ENCODE data around the gene ZNF630. TPM values are rescaled to one million over a fixed set of nuclear protein-coding genes. Genes with fewer than 3 reads are reported as not detected.

ZNF630 gene
- total RNA-seq (2021): 1.2 and 1.5 TPM in 2 replicates
- long read RNA-seq, partial matches to known transcripts: 0 of 4 reads
- long read RNA-seq, other reads (novel, unspliced or antisense): 1 of 4 reads

- no peak within 1 kb of the TSS for H3T11ph ChIP-seq (ENCODE audit: low read length)
- H3K23ac ChIP-seq (ENCODE audit: insufficient read length, low read depth, low read length): no peak within 1 kb of the TSS
- H3K4me3 Mint-ChIP-seq: peak within 1 kb of the TSS; percentile 86 to 87
- no peaks in the 10 kb centered on the region for H3K4me1 ChIP-seq (ENCODE audit: insufficient read depth, low read length)
- DNase-seq: peak; percentile 84
- peaks cover 7% of the 10 kb centered on the region for H3K23me2 ChIP-seq (ENCODE audit: insufficient read length, low read depth, low read length, poor library complexity, severe bottlenecking)
- no peak within 1 kb of the TSS for H3K56ac ChIP-seq (ENCODE audit: insufficient read length, low read depth, low read length)
- no peaks in the 10 kb centered on the region for H3K79me2 ChIP-seq (ENCODE audit: insufficient read depth, low read length)
- H3K27me3 Mint-ChIP-seq (ENCODE audit: low read depth): peaks cover 2% of the 10 kb centered on the region
- H3K14ac ChIP-seq (ENCODE audit: insufficient read depth, low read length): peak within 1 kb of the TSS; percentile 11
- peak within 1 kb of the TSS; percentile 79 for H3K4me2 ChIP-seq (ENCODE audit: insufficient read depth, insufficient read length, low read length)
- no peak within 1 kb of the TSS for H2BK12ac ChIP-seq (ENCODE audit: insufficient read length, low read depth, low read length)
- H3K18ac ChIP-seq (ENCODE audit: insufficient read length, low read depth, low read length): no peak within 1 kb of the TSS
- no CpG with 5 or more reads among the region's 48 CpGs for WGBS (ENCODE audit: extremely low coverage, insufficient read length, low lambda C conversion rate)
- H4K20me1 ChIP-seq (ENCODE audit: control insufficient read depth, insufficient read depth, insufficient read length): peaks cover 2% of the 10 kb centered on the region
- H3K79me1 ChIP-seq (ENCODE audit: insufficient read depth, low read depth, low read length, poor library complexity, severe bottlenecking): no peaks in the 10 kb centered on the region
- H3K9me3 ChIP-seq (ENCODE audit: control insufficient read depth, low read depth, low read length): peaks cover 21% of the 10 kb centered on the region
- H4K5ac ChIP-seq (ENCODE audit: insufficient read length, low read depth, low read length): no peak within 1 kb of the TSS
- peaks cover 6 to 10% (median 8%) of the 10 kb centered on the region in 3 experiments; a peak in 5 of 7 replicates for H3K36me3 Mint-ChIP-seq (ENCODE audit: insufficient read depth in 1 of 3, low read depth in 3 of 3)
- no peak within 1 kb of the TSS for H4K8ac ChIP-seq (replicated peaks; ENCODE audit: insufficient read length, low read depth, low read length)
- no peak within 1 kb of the TSS for H2BK120ac ChIP-seq (ENCODE audit: low read depth, low read length, poor library complexity, severe bottlenecking)
- peak within 1 kb of the TSS; percentile 67 to 91 (median 87) for H3K27ac Mint-ChIP-seq
- H3K4me1 Mint-ChIP-seq: peaks cover 5 to 6% of the 10 kb centered on the region in 2 experiments
- H4K91ac ChIP-seq (ENCODE audit: insufficient read length, low read depth, low read length): no peak within 1 kb of the TSS
- H3K27me3 ChIP-seq (ENCODE audit: insufficient read depth, low read length): no peaks in the 10 kb centered on the region
- no peak within 1 kb of the TSS for H2AK5ac ChIP-seq (ENCODE audit: insufficient read length, low read length)
- H2AFZ ChIP-seq (ENCODE audit: low read length): peak within 1 kb of the TSS; percentile 65
- no peak within 1 kb of the TSS for H2BK5ac ChIP-seq (ENCODE audit: insufficient read length, low read length)
- no peak for TF ChIP-seq CTCF (conservative IDR thresholded peaks at IDR 0.05)
- no peak within 1 kb of the TSS for H2BK20ac ChIP-seq (ENCODE audit: low read depth, low read length, poor library complexity, severe bottlenecking)
- H3K9ac ChIP-seq (ENCODE audit: extremely low read depth, insufficient read length, low read length): peak within 1 kb of the TSS; percentile 72
- no peak within 1 kb of the TSS for H3K4ac ChIP-seq (ENCODE audit: low read depth, low read length)
- H2BK15ac ChIP-seq (ENCODE audit: low read depth, low read length): no peak within 1 kb of the TSS
- H3K9me3 Mint-ChIP-seq: peaks cover 80 to 90% of the 10 kb centered on the region in 2 experiments
- H3K27ac ChIP-seq (ENCODE audit: insufficient read length, low read depth, low read length): no peak within 1 kb of the TSS
Measured at GRCh38 chrX:48071064-48071985, at the start of gene ZNF630. ZNF630 (minus strand) TSS chrX:48071640; CDS start chrX:48066886, 4,754 bp downstream.
